ENCODE results near the gene BTBD2. TPM values are rescaled to one million over a fixed set of nuclear protein-coding genes. Genes with fewer than 3 reads are reported as not detected.
A peak's percentile ranks its signal among the peaks of the same experiment; 100 is the strongest.

The BTBD2 gene
- total RNA-seq, 1 donor from 2014 or later: 61.4 TPM

GRCh38 chr19:2050991-2051772 is 35.7 kb upstream of the BTBD2 start, which contains the start of gene MKNK2:
MKNK2 (minus strand) TSS chr19:2051244; CDS start chr19:2050851, 393 bp downstream.
- peak; percentile 99 for DNase-seq (ENCODE audit: low spot score)

GRCh38 chr19:2050349-2050990 is 35.0 kb upstream of the BTBD2 start:
- DNase-seq (ENCODE audit: low spot score): no peak

- DNase-seq (ENCODE audit: low spot score): peak; percentile 94
These were observed 34.3 kb upstream of the BTBD2 start for GRCh38 chr19:2049741-2050348.

GRCh38 chr19:2048959-2049740 is 33.6 kb upstream of the BTBD2 start:
- DNase-seq (ENCODE audit: low spot score): no peak

GRCh38 chr19:2048104-2048958 is 32.8 kb upstream of the BTBD2 start:
- DNase-seq (ENCODE audit: low spot score): no peak

- no peak for DNase-seq (ENCODE audit: low spot score)
These were observed 32.1 kb upstream of the BTBD2 start for GRCh38 chr19:2047449-2048103.

- DNase-seq (ENCODE audit: low spot score): no peak
These were observed 31.5 kb upstream of the BTBD2 start for GRCh38 chr19:2047076-2047448.

- no peak for DNase-seq (ENCODE audit: low spot score)
These were observed 30.8 kb upstream of the BTBD2 start for GRCh38 chr19:2046046-2046907.

GRCh38 chr19:2045501-2046045 is 30.1 kb upstream of the BTBD2 start:
- DNase-seq (ENCODE audit: low spot score): no peak

GRCh38 chr19:2044709-2045500 is 29.4 kb upstream of the BTBD2 start:
- no peak for DNase-seq (ENCODE audit: low spot score)

- no peak for DNase-seq (ENCODE audit: low spot score)
These were observed 28.6 kb upstream of the BTBD2 start for GRCh38 chr19:2043961-2044708.

- no peak for DNase-seq (ENCODE audit: low spot score)
These were observed 27.7 kb upstream of the BTBD2 start for GRCh38 chr19:2043251-2043641.

GRCh38 chr19:2042485-2043250 is 27.2 kb upstream of the BTBD2 start:
- no peak for DNase-seq (ENCODE audit: low spot score)

GRCh38 chr19:2041683-2042484 is 26.4 kb upstream of the BTBD2 start:
- peak; percentile 100 for DNase-seq (ENCODE audit: low spot score)

- no peak for DNase-seq (ENCODE audit: low spot score)
These were observed 25.8 kb upstream of the BTBD2 start for GRCh38 chr19:2041433-2041682.
